CD4-positive, alpha-beta T cell (primary cell): Measurements from ENCODE around the gene BAG3. TPM values are rescaled to one million over a fixed set of nuclear protein-coding genes. Genes with fewer than 3 reads are reported as not detected.

ENCODE experiments used
- ATAC-seq: fragments of 200-7000 bp; cut with Tn5 transposase; one replicate; pipeline ENCODE4 v1.10.0; 2022; ENCODE audit warnings: mild to moderate bottlenecking; ENCODE audit not compliant: poor library complexity
- CTCF ChIA-PET: fragments of 350-600 bp; sonication (Branson Sonifier 250); formaldehyde crosslinking; loops from one replicate; lab custom pipeline; 2021; ENCODE audit warnings: antibody characterized with exemption, inconsistent platforms; lab: Charles Lee
- POLR2A ChIA-PET: fragments of 350-600 bp; sonication (Branson Sonifier 250); formaldehyde crosslinking; loops from one replicate; lab custom pipeline; 2021; ENCODE audit warnings: antibody characterized with exemption, inconsistent platforms; lab: Charles Lee
- DNase-seq, 14 experiments: peaks; one replicate each; pipeline ENCODE4 v3.0.0-alpha.2; 2013 to 2020; ENCODE audit warnings: mixed read lengths in 2 of 14
- H3K27ac ChIP-seq, 2 donors: one replicate each; pipeline versions ENCODE4 v1.5.1 to v1.7.0; 2013; ENCODE audit warnings: low read length in 2 of 2, low read depth in 1 of 2, mild to moderate bottlenecking in 1 of 2
- H3K27me3 ChIP-seq, 2 experiments: 1 replicate in 1 of 2; 2 replicates in 1 of 2; pipeline versions ENCODE4 v1.6.1 to v1.7.0; 2013; ENCODE audit warnings: low read length in 2 of 2, control low read depth in 1 of 2, mild to moderate bottlenecking in 1 of 2, moderate library complexity in 1 of 2; ENCODE audit not compliant: insufficient read depth in 2 of 2, control insufficient read depth in 1 of 2
- H3K36me3 ChIP-seq: one replicate; pipeline ENCODE4 v1.6.1; 2013; ENCODE audit warnings: low read length, control low read depth; ENCODE audit not compliant: insufficient read depth
- H3K4me1 ChIP-seq: one replicate; pipeline ENCODE4 v1.6.1; 2013; ENCODE audit warnings: low read length, control low read depth; ENCODE audit not compliant: insufficient read depth
- H3K4me3 ChIP-seq: one replicate; pipeline ENCODE4 v1.5.1; 2013; ENCODE audit warnings: mild to moderate bottlenecking, low read length, moderate library complexity
- H3K9me3 ChIP-seq, 2 experiments: 1 replicate in 1 of 2; 2 replicates in 1 of 2; pipeline versions ENCODE4 v1.6.1 to v1.7.0; 2013; ENCODE audit warnings: low read length in 2 of 2, mild to moderate bottlenecking in 2 of 2, control low read depth in 1 of 2, moderate library complexity in 1 of 2; ENCODE audit not compliant: control insufficient read depth in 1 of 2, insufficient read depth in 1 of 2
- H3K27ac Mint-ChIP-seq: one replicate; pipeline ENCODE4 v1.8.0; 2020; ENCODE audit warnings: mixed read lengths
- H3K27me3 Mint-ChIP-seq: one replicate; pipeline ENCODE4 v1.8.0; 2021; ENCODE audit warnings: mixed read lengths
- H3K36me3 Mint-ChIP-seq: one replicate; pipeline ENCODE4 v1.8.0; 2021; ENCODE audit warnings: low read depth, mixed read lengths
- H3K4me1 Mint-ChIP-seq: one replicate; pipeline ENCODE4 v1.8.0; 2021; ENCODE audit warnings: low read depth, mixed read lengths
- H3K4me3 Mint-ChIP-seq: one replicate; pipeline ENCODE4 v1.8.0; 2020; ENCODE audit warnings: mild to moderate bottlenecking, mixed read lengths
- H3K9me3 Mint-ChIP-seq: one replicate; pipeline ENCODE4 v1.8.0; 2020; ENCODE audit warnings: mixed read lengths
- CTCF ChIP-seq: fragments of 200-600 bp; IDR thresholded peaks from one replicate; pipeline ENCODE4 v1.8.0; 2022; ENCODE audit warnings: antibody characterized with exemption, mild to moderate bottlenecking
- intact Hi-C, 2 experiments: fragments of 100-400 bp; cut with DNase I in 1 of 2; cut with micrococcal nuclease in 1 of 2; formaldehyde crosslinking; loops; one replicate each; pipeline versions ENCODE4 v1.15.1 to v1.9.0; 2023 to 2025; cut with DNase I, micrococcal nuclease
- total RNA-seq, 174 experiments: library from RNA in 2 of 174; stranded (reverse) in 2 of 174; gene quantifications; one replicate each; pipeline ENCODE4 v1.2.3 and lab custom pipeline; 2021 to 2026

The BAG3 gene
- total RNA-seq, 2 experiments from 2014 or later = 65.1 to 65.8 TPM

GRCh38 chr10:119677126-119677525 is 25.9 kb downstream of the BAG3 start:
- Histone ChIP-seq H3K9me3 (no peaks in the 10 kb centered on the region), H3K36me3 (peaks cover 52% of the 10 kb centered on the region), H3K4me1 (peaks cover 17% of the 10 kb centered on the region), H3K27me3 (no peaks in the 10 kb centered on the region), H3K27ac (no peak overlapping the region), H3K4me3 (no peak overlapping the region)
- CTCF ChIA-PET = no interaction called here
- Mint-ChIP-seq H3K9me3 (no peaks in the 10 kb centered on the region), H3K27me3 (no peaks in the 10 kb centered on the region), H3K36me3 (peaks cover 60% of the 10 kb centered on the region), H3K4me3 (no peak overlapping the region), H3K27ac (no peak overlapping the region), H3K4me1 (peaks cover 28% of the 10 kb centered on the region)
- intact Hi-C loops = no loop called here
- POLR2A ChIA-PET = no interaction called here
- TF ChIP-seq CTCF = no peak
- no peak for ATAC-seq
- no peak for DNase-seq

GRCh38 chr10:119677904-119678755 is 26.9 kb downstream of the BAG3 start:
- H3K4me1 ChIP-seq = peaks cover 19% of the 10 kb centered on the region
- no peaks in the 10 kb centered on the region for H3K27me3 Mint-ChIP-seq
- no peaks in the 10 kb centered on the region for H3K9me3 ChIP-seq
- CTCF ChIA-PET = interaction anchor here (0.5 kb wide), 1 partner anchor 592 kb away, joined by 3 read pairs; no protein-coding TSS in a partner anchor
- ATAC-seq = no peak
- no peak overlapping the region for H3K4me3 Mint-ChIP-seq
- peaks cover 29% of the 10 kb centered on the region for H3K4me1 Mint-ChIP-seq
- peaks cover 50% of the 10 kb centered on the region for H3K36me3 Mint-ChIP-seq
- no peak overlapping the region for H3K4me3 ChIP-seq
- DNase-seq = no peak
- no peak overlapping the region for H3K27ac Mint-ChIP-seq
- peaks cover 42% of the 10 kb centered on the region for H3K36me3 ChIP-seq
- POLR2A ChIA-PET = no interaction called here
- no peak for TF ChIP-seq CTCF
- no peaks in the 10 kb centered on the region for H3K27me3 ChIP-seq
- intact Hi-C loops = no loop called here
- no peak overlapping the region for H3K27ac ChIP-seq
- no peaks in the 10 kb centered on the region for H3K9me3 Mint-ChIP-seq

GRCh38 chr10:119679480-119679829 is 28.3 kb downstream of the BAG3 start:
- H3K4me3 ChIP-seq = no peak overlapping the region
- no peak overlapping the region for H3K27ac ChIP-seq
- ATAC-seq (no peak), DNase-seq (no peak)
- TF ChIP-seq CTCF = no peak
- no peak overlapping the region for H3K4me3 Mint-ChIP-seq
- H3K27ac Mint-ChIP-seq = no peak overlapping the region
- POLR2A ChIA-PET = interaction anchor here (1.2 kb wide), 1 partner anchor 16 kb away, joined by 3 read pairs; no protein-coding TSS in a partner anchor
- intact Hi-C loops = no loop called here
- H3K4me1 Mint-ChIP-seq = peaks cover 26% of the 10 kb centered on the region
- H3K9me3 ChIP-seq = no peaks in the 10 kb centered on the region
- no peaks in the 10 kb centered on the region for H3K27me3 ChIP-seq
- peaks cover 37% of the 10 kb centered on the region for H3K36me3 Mint-ChIP-seq
- CTCF ChIA-PET = interaction anchor here (1.6 kb wide), 1 partner anchor 71 kb away, joined by 4 read pairs; no protein-coding TSS in a partner anchor
- no peaks in the 10 kb centered on the region for H3K9me3 Mint-ChIP-seq
- peaks cover 29% of the 10 kb centered on the region for H3K36me3 ChIP-seq
- peaks cover 19% of the 10 kb centered on the region for H3K4me1 ChIP-seq
- no peaks in the 10 kb centered on the region for H3K27me3 Mint-ChIP-seq
